Esophagus muscularis mucosa (tissue), 4 donors: ENCODE data around the gene PGAM2.

ENCODE experiments used
- EP300 ChIP-seq: sonication (generic); formaldehyde crosslinking; IDR thresholded peaks from one replicate; pipeline ENCODE4 v1.6.1; 2017; ENCODE audit warnings: antibody characterized with exemption
- POLR2A ChIP-seq: fragments of 450-650 bp; IDR thresholded peaks from one replicate; pipeline ENCODE4 v1.6.1; 2017; ENCODE audit warnings: antibody characterized with exemption, moderate library complexity, mild to moderate bottlenecking, low read depth
- POLR2AphosphoS5 ChIP-seq, 2 donors: sonication (generic); formaldehyde crosslinking; IDR thresholded peaks; one replicate each; pipeline ENCODE4 v1.6.1; 2017; ENCODE audit warnings: antibody characterized with exemption in 2 of 2
- TF ChIP-seq, protein P1 (sequence below), 3 experiments: fragments of 200-600 bp in 2 of 3; fragments of 450-650 bp in 1 of 3; sonication (generic) in 2 of 3; IDR thresholded peaks; one replicate each; pipeline ENCODE4 v1.5.1; 2017 to 2019; ENCODE audit warnings: antibody characterized with exemption in 3 of 3, mild to moderate bottlenecking in 2 of 3, moderate library complexity in 1 of 3

GRCh38 chr7:44058759-44059218 is 6.6 kb downstream of the PGAM2 start:
- TF ChIP-seq EP300: no peak
- TF ChIP-seq, protein P1, sequence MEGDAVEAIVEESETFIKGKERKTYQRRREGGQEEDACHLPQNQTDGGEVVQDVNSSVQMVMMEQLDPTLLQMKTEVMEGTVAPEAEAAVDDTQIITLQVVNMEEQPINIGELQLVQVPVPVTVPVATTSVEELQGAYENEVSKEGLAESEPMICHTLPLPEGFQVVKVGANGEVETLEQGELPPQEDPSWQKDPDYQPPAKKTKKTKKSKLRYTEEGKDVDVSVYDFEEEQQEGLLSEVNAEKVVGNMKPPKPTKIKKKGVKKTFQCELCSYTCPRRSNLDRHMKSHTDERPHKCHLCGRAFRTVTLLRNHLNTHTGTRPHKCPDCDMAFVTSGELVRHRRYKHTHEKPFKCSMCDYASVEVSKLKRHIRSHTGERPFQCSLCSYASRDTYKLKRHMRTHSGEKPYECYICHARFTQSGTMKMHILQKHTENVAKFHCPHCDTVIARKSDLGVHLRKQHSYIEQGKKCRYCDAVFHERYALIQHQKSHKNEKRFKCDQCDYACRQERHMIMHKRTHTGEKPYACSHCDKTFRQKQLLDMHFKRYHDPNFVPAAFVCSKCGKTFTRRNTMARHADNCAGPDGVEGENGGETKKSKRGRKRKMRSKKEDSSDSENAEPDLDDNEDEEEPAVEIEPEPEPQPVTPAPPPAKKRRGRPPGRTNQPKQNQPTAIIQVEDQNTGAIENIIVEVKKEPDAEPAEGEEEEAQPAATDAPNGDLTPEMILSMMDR (IDR thresholded peaks at IDR 0.05): no peak
- no peak for TF ChIP-seq POLR2A
- no peak for TF ChIP-seq POLR2AphosphoS5 (IDR thresholded peaks at IDR 0.05)
